Smooth muscle cell (in vitro differentiated cells): Measurements from ENCODE around the gene ZFYVE21. TPM values are rescaled to one million over a fixed set of nuclear protein-coding genes. Genes with fewer than 3 reads are reported as not detected.

Experiments
- DNase-seq: peaks from one replicate; lab custom pipeline; 2025; ENCODE audit not compliant: unreplicated experiment; lab: John Stamatoyannopoulos, UW
- H2AFZ ChIP-seq: fragments of 200-600 bp; sonication (generic); 2 replicates; pipeline ENCODE4 v1.6.0; 2016; ENCODE audit warnings: antibody characterized with exemption, low read depth, mild to moderate bottlenecking
- H3F3A ChIP-seq: fragments of 200-600 bp; sonication (generic); 2 replicates; pipeline ENCODE4 v1.6.0; 2017; ENCODE audit warnings: antibody characterized with exemption, low read depth
- H3K27ac ChIP-seq: fragments of 200-600 bp; sonication (generic); 2 replicates; pipeline ENCODE4 v1.5.1; 2016; ENCODE audit warnings: low read depth, mild to moderate bottlenecking
- H3K27me3 ChIP-seq: fragments of 200-600 bp; sonication (generic); 2 replicates; pipeline ENCODE4 v1.6.1; 2016; ENCODE audit warnings: low read depth, mild to moderate bottlenecking
- H3K36me3 ChIP-seq: fragments of 200-600 bp; sonication (generic); 2 replicates; pipeline ENCODE4 v1.5.1; 2016; ENCODE audit warnings: low read depth
- H3K4me1 ChIP-seq: fragments of 200-600 bp; sonication (generic); 2 replicates; pipeline ENCODE4 v1.5.1; 2016; ENCODE audit warnings: low read depth
- H3K4me2 ChIP-seq: fragments of 200-600 bp; sonication (generic); 2 replicates; pipeline ENCODE4 v1.6.0; 2016; ENCODE audit warnings: mild to moderate bottlenecking
- H3K4me3 ChIP-seq: fragments of 200-600 bp; sonication (generic); 2 replicates; pipeline ENCODE4 v1.5.1; 2016; ENCODE audit warnings: mild to moderate bottlenecking
- H3K79me2 ChIP-seq: fragments of 200-600 bp; sonication (generic); 2 replicates; pipeline ENCODE4 v1.6.0; 2016; ENCODE audit warnings: low read depth, mild to moderate bottlenecking
- H3K9ac ChIP-seq: fragments of 200-600 bp; sonication (generic); 2 replicates; pipeline ENCODE4 v1.6.0; 2016; ENCODE audit warnings: low read depth
- H3K9me3 ChIP-seq: fragments of 200-600 bp; sonication (generic); replicated peaks from 2 replicates; pipeline ENCODE4 v1.5.1; 2016; ENCODE audit warnings: low read depth
- H4K20me1 ChIP-seq: fragments of 200-600 bp; sonication (generic); 2 replicates; pipeline ENCODE4 v1.6.0; 2016; ENCODE audit warnings: low read depth
- WGBS: methylation state at CpG from one replicate; pipeline ENCODE4 v1.1.7; 2016; ENCODE audit warnings: low lambda C conversion rate; 5-methylcytosine and 5-hydroxymethylcytosine counted together
- polyA plus RNA-seq: library from polyadenylated mRNA; unstranded; fragments of >200 nt; fragmentation: Nextera tagmentation; extraction: Ambion mirVana; gene quantifications from 2 replicates; pipeline ENCODE4 v1.2.1, GENCODE V29; 2016
- total RNA-seq: library from RNA; depleted of rRNA; stranded (reverse); fragments of >200 nt; gene quantifications from 2 replicates; pipeline ENCODE4 v1.2.3, GENCODE V29; 2014
- TF ChIP-seq, protein P1 (sequence below): fragments of 200-600 bp; sonication (generic); IDR thresholded peaks from 2 replicates; pipeline ENCODE4 v1.5.1; 2017; ENCODE audit warnings: borderline replicate concordance, mild to moderate bottlenecking, antibody characterized with exemption; ENCODE audit not compliant: insufficient read depth, poor library complexity, severe bottlenecking

The ZFYVE21 gene
- total and polyA plus RNA-seq, 2 experiments from 2014 or later = 33.9 to 41.5 TPM

DNA sequence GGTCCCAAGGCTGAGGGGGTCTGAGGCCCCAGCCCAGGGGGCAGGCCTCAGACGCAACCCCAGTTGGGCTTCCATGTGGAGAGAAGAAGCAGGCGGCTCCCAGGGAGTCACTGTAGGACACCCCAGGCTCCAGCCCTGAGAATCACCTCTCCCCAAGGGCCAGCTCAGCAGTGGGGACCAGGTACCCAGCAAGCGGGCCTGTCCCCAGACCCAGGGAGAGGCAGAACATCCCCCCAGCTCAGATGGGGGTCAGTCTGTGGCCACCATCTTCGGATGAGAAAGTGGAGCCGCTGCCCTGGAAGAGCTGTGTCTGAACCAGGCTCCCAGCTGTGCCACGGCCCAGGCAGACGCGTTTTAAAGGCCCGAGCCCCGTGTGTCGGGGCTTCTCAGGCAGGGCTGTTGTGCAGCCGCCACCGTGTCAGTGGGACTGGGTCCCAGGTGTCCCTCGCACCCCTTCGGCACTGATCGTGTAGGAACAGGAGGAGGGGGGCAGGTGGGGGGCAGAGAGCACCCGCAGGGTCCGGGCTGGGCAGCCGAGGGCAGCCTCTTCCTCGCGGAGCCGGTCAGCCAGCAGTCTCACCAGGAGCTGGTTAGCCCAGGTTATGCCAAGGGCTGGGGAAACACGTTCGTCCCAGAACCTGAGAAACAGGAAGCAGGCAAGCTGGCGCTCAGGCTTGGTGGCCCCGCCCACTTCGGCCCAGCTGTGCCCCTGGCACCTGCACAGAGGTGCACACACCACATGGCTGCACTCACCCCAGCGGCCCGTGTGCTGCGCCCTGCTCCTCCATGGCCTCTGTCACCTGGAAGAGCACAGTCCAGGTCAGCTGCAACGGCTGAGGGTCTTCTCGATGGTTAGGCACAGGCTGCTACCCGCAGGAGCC is 17.0 kb upstream of the ZFYVE21 start:
- WGBS = 95% methylated on average over 32 of the region's 33 CpGs

GRCh38 chr14:103699261-103699661 is 16.3 kb upstream of the ZFYVE21 start:
- H3K27ac ChIP-seq = no peak overlapping the region
- no peaks in the 10 kb centered on the region for H3K27me3 ChIP-seq
- H3K4me2 ChIP-seq = no peak overlapping the region
- H3K36me3 ChIP-seq = no peaks in the 10 kb centered on the region
- no peaks in the 10 kb centered on the region for H3K9me3 ChIP-seq
- 90% methylated on average over 17 of the region's 17 CpGs for WGBS
- no peak overlapping the region for H3K9ac ChIP-seq
- peaks cover 79% of the 10 kb centered on the region for H4K20me1 ChIP-seq
- H3F3A ChIP-seq = peaks cover 9% of the 10 kb centered on the region
- H2AFZ ChIP-seq = no peak overlapping the region
- no peaks in the 10 kb centered on the region for H3K4me1 ChIP-seq
- TF ChIP-seq, protein P1, sequence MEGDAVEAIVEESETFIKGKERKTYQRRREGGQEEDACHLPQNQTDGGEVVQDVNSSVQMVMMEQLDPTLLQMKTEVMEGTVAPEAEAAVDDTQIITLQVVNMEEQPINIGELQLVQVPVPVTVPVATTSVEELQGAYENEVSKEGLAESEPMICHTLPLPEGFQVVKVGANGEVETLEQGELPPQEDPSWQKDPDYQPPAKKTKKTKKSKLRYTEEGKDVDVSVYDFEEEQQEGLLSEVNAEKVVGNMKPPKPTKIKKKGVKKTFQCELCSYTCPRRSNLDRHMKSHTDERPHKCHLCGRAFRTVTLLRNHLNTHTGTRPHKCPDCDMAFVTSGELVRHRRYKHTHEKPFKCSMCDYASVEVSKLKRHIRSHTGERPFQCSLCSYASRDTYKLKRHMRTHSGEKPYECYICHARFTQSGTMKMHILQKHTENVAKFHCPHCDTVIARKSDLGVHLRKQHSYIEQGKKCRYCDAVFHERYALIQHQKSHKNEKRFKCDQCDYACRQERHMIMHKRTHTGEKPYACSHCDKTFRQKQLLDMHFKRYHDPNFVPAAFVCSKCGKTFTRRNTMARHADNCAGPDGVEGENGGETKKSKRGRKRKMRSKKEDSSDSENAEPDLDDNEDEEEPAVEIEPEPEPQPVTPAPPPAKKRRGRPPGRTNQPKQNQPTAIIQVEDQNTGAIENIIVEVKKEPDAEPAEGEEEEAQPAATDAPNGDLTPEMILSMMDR = no peak
- no peak for DNase-seq
- peaks cover 8% of the 10 kb centered on the region for H3K79me2 ChIP-seq
- H3K4me3 ChIP-seq = no peak overlapping the region

More for the DNA sequence above, 17.0 kb upstream of the ZFYVE21 start:
- no peak overlapping the region for H3K4me2 ChIP-seq
- DNase-seq = no peak
- H2AFZ ChIP-seq = no peak overlapping the region
- H3K4me1 ChIP-seq = no peaks in the 10 kb centered on the region
- H3K4me3 ChIP-seq = no peak overlapping the region
- no peak overlapping the region for H3K27ac ChIP-seq
- H3K79me2 ChIP-seq = peaks cover 8% of the 10 kb centered on the region
- peaks cover 9% of the 10 kb centered on the region for H3F3A ChIP-seq
- no peaks in the 10 kb centered on the region for H3K36me3 ChIP-seq
- H3K9me3 ChIP-seq = no peaks in the 10 kb centered on the region
- H3K27me3 ChIP-seq = no peaks in the 10 kb centered on the region
- TF ChIP-seq, protein P1 = no peak
- peaks cover 79% of the 10 kb centered on the region for H4K20me1 ChIP-seq
- H3K9ac ChIP-seq = no peak overlapping the region

DNA sequence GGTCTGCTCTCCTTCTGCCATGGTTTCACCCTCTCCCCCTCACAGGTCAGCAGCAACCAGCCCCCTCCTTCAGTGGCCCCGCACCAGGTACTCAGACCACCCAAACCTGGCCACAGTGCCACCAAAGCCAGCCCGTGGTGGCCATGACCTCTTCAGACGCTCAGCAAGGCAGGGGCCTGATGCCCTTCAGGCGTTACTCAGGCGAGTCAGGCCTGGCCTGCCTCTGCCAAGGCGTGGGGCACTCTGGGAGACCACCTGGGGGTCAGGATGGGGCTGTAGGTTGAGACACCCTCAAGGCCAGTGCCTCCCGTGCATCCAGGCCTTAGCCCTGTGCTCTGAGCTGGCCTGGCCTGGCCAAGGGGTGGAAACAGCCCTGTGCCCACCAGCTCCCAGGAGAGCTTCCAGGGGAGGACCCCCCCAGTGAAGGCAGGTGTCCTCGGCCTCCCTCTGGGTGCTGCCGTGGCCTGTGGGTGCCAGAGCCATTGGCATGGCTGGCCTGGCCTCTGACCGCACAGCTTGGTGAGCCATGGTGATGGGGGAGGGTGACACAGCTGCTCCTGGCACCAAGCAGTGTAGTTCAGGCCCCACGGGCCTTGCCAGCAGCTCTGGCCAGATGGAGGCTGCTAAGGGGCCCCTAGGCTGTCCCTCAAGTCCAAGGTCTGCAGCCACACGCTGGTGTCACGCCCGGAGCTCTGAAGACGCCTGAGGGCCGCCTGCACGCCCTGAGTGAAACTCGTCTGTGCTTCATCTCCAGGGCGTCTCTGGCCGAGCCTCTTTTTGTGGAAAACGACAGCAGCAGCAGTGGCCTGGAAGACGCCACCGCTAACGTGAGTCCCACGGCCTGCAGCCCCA is 15.5 kb upstream of the ZFYVE21 start:
- Histone ChIP-seq H3K27ac (no peak overlapping the region), H3K4me2 (no peak overlapping the region), H3K36me3 (no peaks in the 10 kb centered on the region), H3F3A (peaks cover 9% of the 10 kb centered on the region), H3K9ac (no peak overlapping the region), H3K79me2 (peaks cover 8% of the 10 kb centered on the region), H4K20me1 (peaks cover 70% of the 10 kb centered on the region), H3K4me3 (no peak overlapping the region), H2AFZ (no peak overlapping the region), H3K4me1 (no peaks in the 10 kb centered on the region), H3K27me3 (no peaks in the 10 kb centered on the region), H3K9me3 (no peaks in the 10 kb centered on the region)
- TF ChIP-seq, protein P1 = no peak
- 89% methylated on average over 25 of the region's 25 CpGs for WGBS
- no peak for DNase-seq
